Testis (tissue), 2 donors: ENCODE results near the gene ZNF516.

Experiments
- POLR2A ChIP-seq: fragments of 450-650 bp; IDR thresholded peaks from one replicate; pipeline ENCODE4 v1.6.1; 2017; ENCODE audit warnings: antibody characterized with exemption, mild to moderate bottlenecking, moderate library complexity
- TF ChIP-seq, protein P1 (sequence below), 3 experiments: fragments of 450-650 bp in 2 of 3; fragments of 200-600 bp in 1 of 3; sonication (generic) in 1 of 3; IDR thresholded peaks; one replicate each; pipeline ENCODE4 v1.5.1; 2016 to 2019; ENCODE audit warnings: antibody characterized with exemption in 3 of 3, mild to moderate bottlenecking in 2 of 3, moderate library complexity in 1 of 3

DNA sequence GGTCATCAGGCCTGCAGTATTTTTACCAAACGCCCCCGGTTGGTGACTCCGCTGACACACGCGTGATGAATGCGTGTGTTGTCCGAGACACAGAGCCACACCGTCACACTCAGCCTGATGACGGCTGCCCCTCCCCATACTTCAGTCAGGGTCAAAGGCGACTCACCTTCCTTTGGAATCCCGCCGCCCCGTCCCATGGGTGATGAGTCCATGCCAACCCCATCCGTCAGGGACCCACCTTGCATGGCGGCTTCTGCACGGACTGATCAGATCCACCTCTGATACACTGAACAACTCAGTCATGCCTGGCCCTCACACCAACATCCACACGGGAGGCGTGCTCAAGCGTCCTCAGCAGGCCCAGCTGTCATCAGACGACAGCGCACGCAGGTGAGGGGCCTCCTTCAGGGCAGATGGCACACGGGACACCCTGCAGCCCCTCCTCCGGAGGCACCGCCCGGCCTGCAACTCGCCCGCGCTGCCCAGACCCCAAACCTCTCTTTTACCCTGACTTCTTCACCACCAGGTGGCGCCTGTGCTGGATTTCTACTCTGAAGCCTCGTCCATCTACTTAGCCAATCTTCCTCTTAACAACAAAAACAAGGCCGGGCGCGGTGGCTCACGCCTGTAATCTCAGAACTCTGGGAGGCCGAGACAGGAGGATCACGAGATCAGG, 89.2 kb downstream of the ZNF516 start:
- TF ChIP-seq, protein P1, sequence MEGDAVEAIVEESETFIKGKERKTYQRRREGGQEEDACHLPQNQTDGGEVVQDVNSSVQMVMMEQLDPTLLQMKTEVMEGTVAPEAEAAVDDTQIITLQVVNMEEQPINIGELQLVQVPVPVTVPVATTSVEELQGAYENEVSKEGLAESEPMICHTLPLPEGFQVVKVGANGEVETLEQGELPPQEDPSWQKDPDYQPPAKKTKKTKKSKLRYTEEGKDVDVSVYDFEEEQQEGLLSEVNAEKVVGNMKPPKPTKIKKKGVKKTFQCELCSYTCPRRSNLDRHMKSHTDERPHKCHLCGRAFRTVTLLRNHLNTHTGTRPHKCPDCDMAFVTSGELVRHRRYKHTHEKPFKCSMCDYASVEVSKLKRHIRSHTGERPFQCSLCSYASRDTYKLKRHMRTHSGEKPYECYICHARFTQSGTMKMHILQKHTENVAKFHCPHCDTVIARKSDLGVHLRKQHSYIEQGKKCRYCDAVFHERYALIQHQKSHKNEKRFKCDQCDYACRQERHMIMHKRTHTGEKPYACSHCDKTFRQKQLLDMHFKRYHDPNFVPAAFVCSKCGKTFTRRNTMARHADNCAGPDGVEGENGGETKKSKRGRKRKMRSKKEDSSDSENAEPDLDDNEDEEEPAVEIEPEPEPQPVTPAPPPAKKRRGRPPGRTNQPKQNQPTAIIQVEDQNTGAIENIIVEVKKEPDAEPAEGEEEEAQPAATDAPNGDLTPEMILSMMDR (IDR thresholded peaks at IDR 0.05): peak; percentile 44 to 77 (median 76)
- TF ChIP-seq POLR2A: no peak
